GM19455 (cell line): Measurements from ENCODE around the gene ERAP2.
A peak's percentile ranks its signal among the peaks of the same experiment; 100 is the strongest.

Source experiments
- ATAC-seq: cut with Tn5 transposase; IDR thresholded peaks from one replicate; pipeline ENCODE4 v1.9.1; 2021; ENCODE audit not compliant: unreplicated experiment

The ERAP2 gene

GRCh38 chr5:96958977-96959376, 82.7 kb downstream of the ERAP2 start:
- no peak for ATAC-seq

DNA sequence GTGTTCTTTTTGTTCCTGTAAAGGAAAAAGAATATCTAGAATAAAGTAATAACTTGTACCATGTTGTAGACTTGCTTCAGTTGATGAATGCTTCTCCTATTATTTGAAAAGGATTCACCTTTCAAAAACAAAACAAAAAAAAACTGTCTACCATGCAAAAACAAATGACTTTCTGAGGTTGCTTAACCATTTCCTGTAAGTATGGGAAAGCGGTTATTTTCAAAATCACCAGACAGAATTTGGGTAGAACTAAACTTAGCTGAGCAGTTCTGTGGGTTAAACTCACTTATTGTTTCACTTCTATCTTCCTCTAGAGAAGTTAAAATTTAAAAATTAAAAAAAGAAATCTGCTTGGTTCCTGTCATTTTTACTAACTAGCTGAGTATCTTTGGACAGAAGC, 84.8 kb downstream of the ERAP2 start:
- ATAC-seq = peak; percentile 69

DNA sequence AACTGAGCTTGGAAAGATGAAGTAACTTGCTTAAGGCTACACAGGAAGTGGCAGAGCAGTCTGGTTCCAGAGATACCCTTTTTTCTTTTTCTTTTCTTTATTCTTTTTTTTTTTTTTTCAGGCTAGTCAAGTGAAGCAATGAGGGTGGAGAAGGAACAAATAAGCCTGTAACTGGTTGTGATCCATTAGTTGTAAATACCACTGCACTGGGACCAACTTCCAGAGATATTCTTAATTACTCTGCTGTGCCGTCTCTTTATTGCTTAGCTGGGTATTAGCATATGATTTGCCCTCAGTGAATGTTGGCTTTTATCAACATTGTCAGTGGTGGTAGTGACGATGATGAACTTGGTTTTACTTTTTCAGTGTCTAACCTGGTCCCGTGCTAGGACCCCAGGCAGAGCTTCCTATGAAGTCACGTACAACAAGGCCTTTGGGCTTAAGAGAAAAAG, 86.3 kb downstream of the ERAP2 start:
- no peak for ATAC-seq

- ATAC-seq = no peak
Observed at GRCh38 chr5:96963267-96963666, 87.0 kb downstream of the ERAP2 start.

- no peak for ATAC-seq
Observed at GRCh38 chr5:96966801-96967200, 90.5 kb downstream of the ERAP2 start.

DNA sequence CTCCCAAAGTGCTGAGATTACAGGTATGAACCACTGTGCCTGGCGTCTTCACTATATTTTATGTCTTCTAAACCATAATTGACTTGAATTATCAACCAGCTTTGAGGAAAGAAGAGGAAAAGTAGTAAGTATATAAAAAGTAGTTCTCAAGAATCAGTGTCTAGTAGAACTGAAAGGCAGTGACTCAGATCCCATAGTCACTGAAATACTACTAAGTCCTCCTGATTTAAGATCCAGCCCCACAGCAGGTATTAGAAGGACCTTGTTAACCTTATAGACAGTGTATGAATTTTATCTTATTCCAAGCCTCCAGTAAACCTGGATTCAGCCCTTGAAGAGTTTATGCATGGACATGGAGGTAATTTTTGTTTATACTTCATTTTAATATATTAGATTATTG, 91.1 kb downstream of the ERAP2 start:
- ATAC-seq = no peak

- ATAC-seq = no peak
Observed at GRCh38 chr5:96968074-96968473, 91.8 kb downstream of the ERAP2 start.

GRCh38 chr5:96968614-96969013, 92.3 kb downstream of the ERAP2 start:
- no peak for ATAC-seq
